ENCODE data around the gene ST6GALNAC5.

GRCh38 chr1:76865696-76866286 lies 1.5 kb upstream of the ST6GALNAC5 start:
- TF ChIP-seq, protein P1, sequence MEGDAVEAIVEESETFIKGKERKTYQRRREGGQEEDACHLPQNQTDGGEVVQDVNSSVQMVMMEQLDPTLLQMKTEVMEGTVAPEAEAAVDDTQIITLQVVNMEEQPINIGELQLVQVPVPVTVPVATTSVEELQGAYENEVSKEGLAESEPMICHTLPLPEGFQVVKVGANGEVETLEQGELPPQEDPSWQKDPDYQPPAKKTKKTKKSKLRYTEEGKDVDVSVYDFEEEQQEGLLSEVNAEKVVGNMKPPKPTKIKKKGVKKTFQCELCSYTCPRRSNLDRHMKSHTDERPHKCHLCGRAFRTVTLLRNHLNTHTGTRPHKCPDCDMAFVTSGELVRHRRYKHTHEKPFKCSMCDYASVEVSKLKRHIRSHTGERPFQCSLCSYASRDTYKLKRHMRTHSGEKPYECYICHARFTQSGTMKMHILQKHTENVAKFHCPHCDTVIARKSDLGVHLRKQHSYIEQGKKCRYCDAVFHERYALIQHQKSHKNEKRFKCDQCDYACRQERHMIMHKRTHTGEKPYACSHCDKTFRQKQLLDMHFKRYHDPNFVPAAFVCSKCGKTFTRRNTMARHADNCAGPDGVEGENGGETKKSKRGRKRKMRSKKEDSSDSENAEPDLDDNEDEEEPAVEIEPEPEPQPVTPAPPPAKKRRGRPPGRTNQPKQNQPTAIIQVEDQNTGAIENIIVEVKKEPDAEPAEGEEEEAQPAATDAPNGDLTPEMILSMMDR (conservative IDR thresholded peaks at IDR 0.05), result no peak
- no peak for TF ChIP-seq EZH2 (IDR thresholded peaks at IDR 0.05; ENCODE audit: low read depth)
